ENCODE measurements around the gene C2orf42.
"Not testable (repeated sequence)": the region's sequence is repeated elsewhere in the genome, so short reads cannot be mapped to it uniquely, and the experiment has no call there.

Gene C2orf42

GRCh38 chr2:70169654-70170245, 21.1 kb downstream of the C2orf42 start:
- not testable (repeated sequence) for DNase-seq

GRCh38 chr2:70161069-70161534, 29.7 kb downstream of the C2orf42 start:
- no peak for DNase-seq

- DNase-seq = no peak
These were observed 30.3 kb downstream of the C2orf42 start for GRCh38 chr2:70160545-70160944.

GRCh38 chr2:70149130-70149686, 41.6 kb downstream of the C2orf42 start:
- DNase-seq = not testable (repeated sequence)

- DNase-seq = not testable (repeated sequence)
These were observed 42.5 kb downstream of the C2orf42 start for GRCh38 chr2:70148211-70148760.

GRCh38 chr2:70145851-70146739, 44.7 kb downstream of the C2orf42 start:
- no peak for DNase-seq

GRCh38 chr2:70145144-70145490, 45.7 kb downstream of the C2orf42 start:
- no peak for DNase-seq

- DNase-seq = no peak
These were observed 46.2 kb downstream of the C2orf42 start for GRCh38 chr2:70144443-70145143.

- DNase-seq = peak; percentile 74
These were observed 47.3 kb downstream of the C2orf42 start for GRCh38 chr2:70143314-70144150.

GRCh38 chr2:70142590-70143313, 48.1 kb downstream of the C2orf42 start:
- DNase-seq = peak; percentile 99

- no peak for DNase-seq
These were observed 48.8 kb downstream of the C2orf42 start for GRCh38 chr2:70141902-70142589.

- DNase-seq = peak; percentile 83
These were observed 49.5 kb downstream of the C2orf42 start for GRCh38 chr2:70141212-70141901.

GRCh38 chr2:70140791-70141211, 50.0 kb downstream of the C2orf42 start:
- no peak for DNase-seq

- not testable (repeated sequence) for DNase-seq
These were observed 56.4 kb downstream of the C2orf42 start for GRCh38 chr2:70134323-70134983.

GRCh38 chr2:70133491-70134322, 57.1 kb downstream of the C2orf42 start:
- DNase-seq = peak; percentile 68

GRCh38 chr2:70133127-70133452, 57.7 kb downstream of the C2orf42 start:
- no peak for DNase-seq

- peak; percentile 72 for DNase-seq
These were observed 58.3 kb downstream of the C2orf42 start for GRCh38 chr2:70132244-70133126.
